Skin of body (tissue), 2 donors: Measurements from ENCODE around the gene SLITRK4. TPM values are rescaled to one million over a fixed set of nuclear protein-coding genes. Genes with fewer than 3 reads are reported as not detected.

ENCODE experiments used
- DNase-seq: peaks from one replicate; lab custom pipeline; 2025; lab: John Stamatoyannopoulos, UW
- total RNA-seq: library from RNA; depleted of rRNA; stranded (reverse); fragments of >200 nt; gene quantifications from one replicate; pipeline ENCODE4 v1.2.3, GENCODE V29; 2014

The SLITRK4 gene, protein sequence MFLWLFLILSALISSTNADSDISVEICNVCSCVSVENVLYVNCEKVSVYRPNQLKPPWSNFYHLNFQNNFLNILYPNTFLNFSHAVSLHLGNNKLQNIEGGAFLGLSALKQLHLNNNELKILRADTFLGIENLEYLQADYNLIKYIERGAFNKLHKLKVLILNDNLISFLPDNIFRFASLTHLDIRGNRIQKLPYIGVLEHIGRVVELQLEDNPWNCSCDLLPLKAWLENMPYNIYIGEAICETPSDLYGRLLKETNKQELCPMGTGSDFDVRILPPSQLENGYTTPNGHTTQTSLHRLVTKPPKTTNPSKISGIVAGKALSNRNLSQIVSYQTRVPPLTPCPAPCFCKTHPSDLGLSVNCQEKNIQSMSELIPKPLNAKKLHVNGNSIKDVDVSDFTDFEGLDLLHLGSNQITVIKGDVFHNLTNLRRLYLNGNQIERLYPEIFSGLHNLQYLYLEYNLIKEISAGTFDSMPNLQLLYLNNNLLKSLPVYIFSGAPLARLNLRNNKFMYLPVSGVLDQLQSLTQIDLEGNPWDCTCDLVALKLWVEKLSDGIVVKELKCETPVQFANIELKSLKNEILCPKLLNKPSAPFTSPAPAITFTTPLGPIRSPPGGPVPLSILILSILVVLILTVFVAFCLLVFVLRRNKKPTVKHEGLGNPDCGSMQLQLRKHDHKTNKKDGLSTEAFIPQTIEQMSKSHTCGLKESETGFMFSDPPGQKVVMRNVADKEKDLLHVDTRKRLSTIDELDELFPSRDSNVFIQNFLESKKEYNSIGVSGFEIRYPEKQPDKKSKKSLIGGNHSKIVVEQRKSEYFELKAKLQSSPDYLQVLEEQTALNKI
- 1.6 TPM for total RNA-seq

GRCh38 chrX:143635915-143636314, at the start of gene SLITRK4:
SLITRK4 (minus strand) TSS chrX:143636101; CDS start chrX:143631108, 4,993 bp downstream.
- no peak for DNase-seq

DNA sequence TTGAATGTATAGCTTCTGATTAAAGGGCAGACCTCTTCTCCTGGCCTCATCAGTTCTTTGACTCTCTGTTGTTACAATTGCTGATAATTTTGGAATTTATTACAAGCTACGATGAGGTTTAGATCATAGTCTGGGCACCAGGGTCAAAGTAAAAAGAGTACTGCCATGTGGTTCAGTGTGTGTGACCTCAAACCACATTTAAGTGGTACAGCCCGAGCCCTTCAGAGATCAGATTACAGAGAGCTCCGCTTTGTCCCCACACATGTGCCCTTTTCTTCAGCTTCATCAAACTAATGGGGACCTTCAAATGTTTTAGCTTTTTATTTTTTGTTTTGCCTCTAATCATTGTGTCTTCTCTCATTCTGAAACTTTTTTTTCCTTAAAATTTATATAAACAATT, 47.6 kb upstream of the SLITRK4 start:
- DNase-seq, result no peak

- no peak for DNase-seq
Observed at GRCh38 chrX:143674926-143675325, 39.0 kb upstream of the SLITRK4 start.

DNA sequence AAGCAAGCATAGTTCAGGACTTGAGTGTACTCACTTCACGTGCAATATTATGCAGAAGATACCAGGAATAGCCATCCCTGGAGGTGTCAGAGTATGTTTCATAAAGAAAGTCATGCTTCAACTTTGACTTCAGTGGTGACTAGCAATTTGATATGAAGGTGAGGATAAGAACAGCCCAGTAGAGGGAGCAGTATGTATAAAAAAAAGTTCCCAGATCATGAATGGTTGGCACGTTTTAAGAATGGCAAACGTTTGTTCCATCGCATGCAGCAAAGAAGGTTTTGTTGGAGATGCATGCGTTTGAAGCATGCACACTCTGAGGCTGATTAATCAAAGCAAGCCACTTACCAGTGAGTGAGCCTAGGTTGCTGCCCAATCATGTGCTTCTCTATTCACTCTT, 33.5 kb upstream of the SLITRK4 start:
- peak; percentile 0 for DNase-seq

GRCh38 chrX:143664302-143664701, 28.4 kb upstream of the SLITRK4 start:
- no peak for DNase-seq

GRCh38 chrX:143663755-143664154, 27.9 kb upstream of the SLITRK4 start:
- DNase-seq, result no peak

DNA sequence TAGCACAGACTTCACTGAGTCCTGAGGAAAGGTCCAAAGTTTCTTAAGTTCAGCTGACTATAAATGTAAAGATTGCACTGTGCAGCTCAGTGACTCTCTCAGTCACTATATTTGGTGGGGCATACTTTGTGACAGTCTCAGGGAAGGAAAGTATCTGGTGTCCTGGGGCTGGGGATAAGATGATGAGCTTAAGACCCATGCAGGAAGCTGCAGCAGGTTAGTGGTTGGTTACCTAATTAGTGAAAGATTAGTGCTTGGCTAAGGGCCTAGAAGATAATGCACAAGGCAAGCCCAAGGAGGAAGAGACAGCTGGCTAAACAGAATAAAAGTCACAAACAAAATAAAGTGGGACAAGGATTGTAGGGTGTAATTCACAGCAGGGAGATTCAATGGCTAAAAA, 25.4 kb upstream of the SLITRK4 start:
- no peak for DNase-seq

- no peak for DNase-seq
Observed at GRCh38 chrX:143648705-143649104, 12.8 kb upstream of the SLITRK4 start.

GRCh38 chrX:143642426-143642825, 6.5 kb upstream of the SLITRK4 start:
- no peak for DNase-seq

GRCh38 chrX:143636831-143637230, 930 bp upstream of the SLITRK4 start:
- no peak for DNase-seq

DNA sequence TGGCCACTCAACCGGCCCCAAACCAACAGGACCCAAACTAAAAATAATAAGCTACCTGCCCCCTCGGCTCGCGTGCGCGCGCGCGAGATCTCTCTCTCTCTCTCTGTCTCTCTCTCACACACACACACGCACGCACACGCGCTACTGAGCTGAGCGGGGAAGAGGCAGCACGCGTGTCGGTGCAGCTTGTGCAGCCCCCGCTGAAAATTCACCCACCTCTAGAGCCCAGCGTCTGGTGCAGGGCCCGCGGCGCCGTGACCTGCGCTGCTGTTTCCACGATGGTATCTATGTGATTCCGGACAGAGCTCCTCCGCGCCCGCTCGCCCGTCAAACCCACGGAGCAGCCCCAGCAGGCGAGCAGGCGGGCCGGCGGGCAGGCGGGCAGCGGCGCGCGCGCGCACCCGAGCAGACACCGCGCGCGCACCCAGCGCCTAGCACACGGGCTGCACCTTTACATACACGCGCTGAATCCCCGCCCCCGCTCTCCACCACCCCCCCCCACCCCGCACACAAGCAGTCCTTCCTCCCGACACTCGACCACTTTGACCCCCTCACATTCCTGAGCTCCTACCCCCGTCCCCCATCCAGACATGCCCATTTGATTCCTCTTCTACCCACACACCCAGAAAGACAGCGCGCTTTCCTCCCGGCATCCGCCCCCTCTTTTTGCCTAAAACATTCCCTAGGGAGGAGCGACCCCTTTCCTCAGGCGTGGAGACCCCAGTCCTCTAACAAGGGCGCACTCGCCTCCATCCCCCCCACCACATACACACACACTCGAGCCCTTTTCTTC, 1.0 kb downstream of the SLITRK4 start:
- no peak for DNase-seq

DNA sequence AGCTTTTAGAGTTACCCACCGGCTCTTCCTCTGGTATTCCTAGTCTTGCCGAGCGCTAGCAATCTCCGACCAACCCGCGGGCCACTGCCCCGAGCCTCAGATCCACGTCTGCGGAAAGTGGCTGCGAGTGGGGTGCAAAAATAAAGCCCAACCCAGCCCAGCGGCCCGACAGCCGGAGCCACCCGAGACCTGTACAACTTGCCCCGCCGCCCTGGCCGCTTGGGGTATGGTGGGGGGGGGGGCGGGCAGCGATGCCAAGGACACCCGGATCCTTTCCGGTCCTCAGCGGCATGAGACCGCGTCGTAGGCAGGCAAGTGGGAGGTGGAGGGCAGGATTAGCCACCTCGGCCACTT, 1.6 kb downstream of the SLITRK4 start:
- DNase-seq, result no peak

- DNase-seq, result no peak
Observed at GRCh38 chrX:143633461-143634308, 2.2 kb downstream of the SLITRK4 start.

DNA sequence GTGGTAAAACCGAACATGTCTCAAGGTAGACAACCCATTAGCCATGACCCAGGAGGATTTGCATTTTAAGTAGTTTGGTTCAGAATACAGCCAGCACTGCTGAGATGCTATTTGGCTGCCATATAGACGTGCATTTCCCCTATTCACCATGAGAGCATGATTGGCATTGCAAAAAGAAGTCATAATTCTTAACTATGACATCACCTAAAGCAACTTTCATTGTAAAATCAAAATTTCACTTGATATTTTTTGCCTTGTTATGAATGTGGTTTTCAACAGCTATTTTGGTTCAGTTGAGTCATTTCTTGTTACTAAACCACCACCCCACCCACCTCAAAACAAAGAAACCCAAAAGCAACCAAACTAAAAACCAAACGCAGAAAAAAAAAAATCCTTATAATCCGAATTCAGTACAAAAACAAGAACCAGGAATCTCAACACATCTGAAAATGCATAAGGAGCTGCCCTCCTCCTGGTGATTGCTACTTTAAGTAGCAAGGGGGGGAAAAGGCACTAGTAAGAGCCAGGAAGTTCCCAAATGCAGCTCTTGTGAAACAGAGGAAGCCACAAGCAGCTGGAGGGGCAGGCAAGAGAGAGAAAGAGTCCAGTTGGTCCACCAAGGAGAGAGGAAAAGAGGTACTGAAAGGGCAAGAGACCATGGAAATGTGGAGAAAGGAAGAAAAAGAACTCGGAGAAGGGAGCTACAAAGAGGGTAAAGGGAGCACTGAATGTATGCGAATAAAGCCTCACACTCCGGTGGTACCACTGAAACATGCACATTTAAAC, 3.1 kb downstream of the SLITRK4 start:
- DNase-seq, result no peak

DNA sequence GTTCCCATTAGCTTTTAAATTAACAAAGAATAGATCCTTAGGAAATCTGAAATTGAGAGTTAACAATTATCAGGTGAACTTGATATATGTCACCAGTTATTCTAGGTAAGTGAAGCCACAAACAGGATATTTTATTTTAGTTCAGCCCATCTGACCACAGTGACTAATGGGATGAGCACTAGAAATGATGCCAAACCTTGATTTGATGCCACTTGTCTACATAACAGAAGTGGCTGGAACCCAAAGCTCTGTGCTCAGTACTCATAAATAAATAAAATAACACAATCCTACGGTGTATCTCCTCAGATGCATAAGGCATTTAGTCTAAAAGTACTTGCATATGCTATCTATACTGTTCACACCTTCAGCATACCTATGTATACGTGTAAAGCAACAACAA, 12.2 kb downstream of the SLITRK4 start:
- DNase-seq, result no peak

GRCh38 chrX:143621276-143621675, 14.6 kb downstream of the SLITRK4 start:
- DNase-seq, result no peak

DNA sequence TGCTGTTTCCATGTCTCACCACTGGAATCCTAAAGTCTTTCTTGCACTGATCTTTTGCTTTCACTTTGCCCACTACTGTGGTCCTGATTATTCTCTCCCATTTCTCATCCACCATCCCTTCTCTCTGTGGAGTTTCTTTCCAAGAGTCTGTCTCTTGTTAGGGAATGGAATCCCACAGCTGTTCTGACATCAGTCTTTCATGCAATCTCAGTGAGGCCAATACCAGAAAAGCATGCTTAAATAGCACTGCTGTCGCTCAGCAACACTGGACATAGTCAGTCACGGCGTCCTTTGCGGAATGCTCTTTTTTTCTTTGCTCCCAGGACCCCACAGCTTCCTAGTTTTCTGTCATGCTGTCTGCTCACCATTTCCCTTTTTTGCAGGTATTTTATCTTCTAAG, 20.1 kb downstream of the SLITRK4 start:
- peak; percentile 38 for DNase-seq

- DNase-seq, result no peak
Observed at GRCh38 chrX:143601809-143602208, 34.1 kb downstream of the SLITRK4 start.

GRCh38 chrX:143581240-143581639, 54.7 kb downstream of the SLITRK4 start:
- DNase-seq, result no peak

- no peak for DNase-seq
Observed at GRCh38 chrX:143580266-143580665, 55.6 kb downstream of the SLITRK4 start.
